ENCODE results near the gene CTBP2.

Gene CTBP2

DNA sequence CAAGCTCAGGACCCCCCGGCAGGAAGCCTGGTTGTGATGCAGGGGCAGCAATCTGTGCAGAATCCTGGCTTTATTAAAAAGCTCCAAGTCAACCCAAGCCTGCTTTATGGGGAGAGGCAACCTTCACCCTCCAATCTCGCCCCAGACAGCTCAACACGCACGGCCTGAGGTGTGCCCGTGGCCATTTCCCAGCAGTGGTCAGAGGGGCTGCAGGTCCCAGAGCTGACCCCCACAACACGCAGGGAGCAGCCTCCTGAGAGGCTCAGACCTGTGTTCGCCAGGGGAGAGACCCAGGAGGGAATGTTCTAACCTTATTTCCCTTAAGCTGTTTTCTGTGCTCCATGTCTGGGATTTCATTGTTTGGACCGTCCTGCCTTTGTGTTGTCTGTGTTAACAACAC lies 108.2 kb downstream of the CTBP2 start:
- Mint-ChIP-seq H3K27me3 (ENCODE audit: low read depth) (no peaks in the 10 kb centered on the region), H3K4me3 (no peak overlapping the region), H3K36me3 (ENCODE audit: low read depth) (peaks cover 15% of the 10 kb centered on the region), H3K27ac (peak overlapping the region; percentile 55 to 99 (median 76)), H3K4me1 (peaks cover 77% of the 10 kb centered on the region), H3K9me3 (no peaks in the 10 kb centered on the region)
- TF ChIP-seq, protein P1, sequence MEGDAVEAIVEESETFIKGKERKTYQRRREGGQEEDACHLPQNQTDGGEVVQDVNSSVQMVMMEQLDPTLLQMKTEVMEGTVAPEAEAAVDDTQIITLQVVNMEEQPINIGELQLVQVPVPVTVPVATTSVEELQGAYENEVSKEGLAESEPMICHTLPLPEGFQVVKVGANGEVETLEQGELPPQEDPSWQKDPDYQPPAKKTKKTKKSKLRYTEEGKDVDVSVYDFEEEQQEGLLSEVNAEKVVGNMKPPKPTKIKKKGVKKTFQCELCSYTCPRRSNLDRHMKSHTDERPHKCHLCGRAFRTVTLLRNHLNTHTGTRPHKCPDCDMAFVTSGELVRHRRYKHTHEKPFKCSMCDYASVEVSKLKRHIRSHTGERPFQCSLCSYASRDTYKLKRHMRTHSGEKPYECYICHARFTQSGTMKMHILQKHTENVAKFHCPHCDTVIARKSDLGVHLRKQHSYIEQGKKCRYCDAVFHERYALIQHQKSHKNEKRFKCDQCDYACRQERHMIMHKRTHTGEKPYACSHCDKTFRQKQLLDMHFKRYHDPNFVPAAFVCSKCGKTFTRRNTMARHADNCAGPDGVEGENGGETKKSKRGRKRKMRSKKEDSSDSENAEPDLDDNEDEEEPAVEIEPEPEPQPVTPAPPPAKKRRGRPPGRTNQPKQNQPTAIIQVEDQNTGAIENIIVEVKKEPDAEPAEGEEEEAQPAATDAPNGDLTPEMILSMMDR (IDR thresholded peaks at IDR 0.05; ENCODE audit: unreplicated experiment in 3 of 3) = no peak

DNA sequence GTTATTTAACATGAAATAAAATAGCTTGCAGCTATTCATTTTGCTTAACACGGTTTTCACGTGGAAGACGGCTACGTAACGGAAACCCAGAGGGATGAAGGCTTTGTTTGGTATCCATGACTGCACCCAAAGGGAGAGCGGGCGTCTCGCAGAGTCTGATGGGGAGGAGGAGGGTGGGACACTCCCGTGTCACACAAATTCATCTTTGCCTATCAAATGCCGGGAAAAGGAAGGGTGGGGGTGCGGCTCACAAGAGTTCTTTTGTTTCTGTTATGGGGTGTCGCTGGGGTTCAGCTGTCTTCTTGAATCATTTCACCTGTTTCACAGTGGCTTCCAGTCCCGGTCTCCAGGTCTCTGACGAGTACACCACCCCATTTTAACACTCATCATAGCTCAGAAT lies 110.0 kb downstream of the CTBP2 start:
- peaks cover 63% of the 10 kb centered on the region for H3K4me1 Mint-ChIP-seq
- H3K9me3 Mint-ChIP-seq = no peaks in the 10 kb centered on the region
- TF ChIP-seq, protein P1 (IDR thresholded peaks at IDR 0.05; ENCODE audit: unreplicated experiment in 3 of 3) = no peak
- H3K27ac Mint-ChIP-seq = peak overlapping the region; percentile 56 to 82 (median 60)
- no peaks in the 10 kb centered on the region for H3K27me3 Mint-ChIP-seq (ENCODE audit: low read depth)
- no peak overlapping the region for H3K4me3 Mint-ChIP-seq
- peaks cover 15% of the 10 kb centered on the region for H3K36me3 Mint-ChIP-seq (ENCODE audit: low read depth)

DNA sequence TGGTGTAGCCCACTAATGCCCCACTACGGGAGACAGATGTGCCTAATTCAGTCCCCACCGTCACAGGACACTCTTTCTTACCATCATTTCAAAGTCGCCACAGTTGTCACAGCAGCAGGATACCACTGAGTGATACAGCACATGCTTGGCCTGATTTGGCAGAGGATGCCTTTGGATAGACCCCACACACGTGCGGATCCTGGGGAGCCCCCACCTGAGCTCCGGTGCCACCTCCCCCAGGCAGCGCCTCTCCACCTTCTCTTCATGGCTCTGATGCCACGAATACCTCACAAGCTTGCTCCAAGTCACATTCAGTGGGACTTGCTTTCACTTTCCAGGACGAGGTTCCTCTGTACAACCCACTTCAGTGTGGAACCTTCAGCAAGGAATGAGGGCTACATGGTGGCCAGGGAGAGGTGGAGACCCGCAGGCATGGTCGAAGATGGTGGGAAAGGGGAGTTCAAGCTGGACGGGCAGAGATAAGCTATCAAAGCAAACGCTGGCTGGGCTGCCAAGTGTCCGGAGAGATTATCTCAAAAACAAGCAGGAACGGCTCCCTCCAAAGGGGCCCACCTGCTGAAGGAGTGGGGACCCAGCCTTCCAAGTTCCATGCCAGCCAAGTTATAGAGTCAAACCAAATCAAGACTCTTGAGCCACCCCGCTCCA lies 111.0 kb downstream of the CTBP2 start:
- Mint-ChIP-seq H3K27me3 (ENCODE audit: low read depth) (no peaks in the 10 kb centered on the region), H3K4me1 (peaks cover 61% of the 10 kb centered on the region), H3K9me3 (no peaks in the 10 kb centered on the region), H3K4me3 (no peak overlapping the region), H3K36me3 (ENCODE audit: low read depth) (peaks cover 19% of the 10 kb centered on the region), H3K27ac (peak overlapping the region; percentile 58 to 80 (median 60))
- TF ChIP-seq, protein P1 (IDR thresholded peaks at IDR 0.05; ENCODE audit: unreplicated experiment in 3 of 3) = no peak

DNA sequence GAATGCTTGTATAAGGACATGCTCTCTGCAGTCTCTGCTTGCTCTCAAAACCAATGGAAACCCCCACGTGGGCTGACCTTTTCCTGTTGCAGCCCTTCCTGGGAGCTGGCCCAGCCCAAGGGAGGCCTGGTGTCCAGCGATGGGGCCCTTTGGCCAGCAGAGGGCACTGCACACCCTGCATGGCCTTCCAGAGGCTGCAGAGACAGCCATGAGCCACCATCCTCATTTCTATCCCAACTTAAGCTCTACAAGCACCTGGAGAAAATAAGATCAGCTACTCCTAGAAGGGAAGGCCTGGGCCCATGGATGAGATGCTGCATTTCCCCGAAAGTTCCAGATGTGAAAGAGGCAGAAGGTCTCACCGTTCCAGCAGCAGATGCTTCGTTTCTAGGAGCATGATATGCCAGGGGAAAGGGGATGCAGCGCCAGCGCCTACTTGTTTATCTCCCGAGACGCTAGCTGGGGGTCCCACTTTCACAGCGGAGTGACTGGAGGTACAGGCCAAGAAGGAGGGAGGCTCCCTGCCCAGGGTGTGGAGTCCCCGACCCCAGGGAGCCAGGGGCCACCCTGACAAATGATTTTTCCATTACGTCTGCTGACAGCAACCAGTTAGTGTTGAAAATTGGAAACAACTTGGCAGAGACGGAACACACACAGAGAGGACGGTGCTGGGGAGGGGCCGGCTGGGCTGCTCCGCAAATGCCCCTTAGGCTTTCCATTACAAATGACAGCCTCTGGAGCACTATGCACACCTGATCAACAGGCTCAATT lies 112.1 kb downstream of the CTBP2 start:
- Mint-ChIP-seq H3K36me3 (ENCODE audit: low read depth) (peaks cover 18% of the 10 kb centered on the region), H3K4me3 (no peak overlapping the region), H3K4me1 (peaks cover 65% of the 10 kb centered on the region), H3K9me3 (no peaks in the 10 kb centered on the region), H3K27ac (peak overlapping the region; percentile 58 to 80 (median 60)), H3K27me3 (ENCODE audit: low read depth) (no peaks in the 10 kb centered on the region)
- TF ChIP-seq, protein P1 (IDR thresholded peaks at IDR 0.05; ENCODE audit: unreplicated experiment in 3 of 3) = peak; percentile 97 to 99 (median 97)

DNA sequence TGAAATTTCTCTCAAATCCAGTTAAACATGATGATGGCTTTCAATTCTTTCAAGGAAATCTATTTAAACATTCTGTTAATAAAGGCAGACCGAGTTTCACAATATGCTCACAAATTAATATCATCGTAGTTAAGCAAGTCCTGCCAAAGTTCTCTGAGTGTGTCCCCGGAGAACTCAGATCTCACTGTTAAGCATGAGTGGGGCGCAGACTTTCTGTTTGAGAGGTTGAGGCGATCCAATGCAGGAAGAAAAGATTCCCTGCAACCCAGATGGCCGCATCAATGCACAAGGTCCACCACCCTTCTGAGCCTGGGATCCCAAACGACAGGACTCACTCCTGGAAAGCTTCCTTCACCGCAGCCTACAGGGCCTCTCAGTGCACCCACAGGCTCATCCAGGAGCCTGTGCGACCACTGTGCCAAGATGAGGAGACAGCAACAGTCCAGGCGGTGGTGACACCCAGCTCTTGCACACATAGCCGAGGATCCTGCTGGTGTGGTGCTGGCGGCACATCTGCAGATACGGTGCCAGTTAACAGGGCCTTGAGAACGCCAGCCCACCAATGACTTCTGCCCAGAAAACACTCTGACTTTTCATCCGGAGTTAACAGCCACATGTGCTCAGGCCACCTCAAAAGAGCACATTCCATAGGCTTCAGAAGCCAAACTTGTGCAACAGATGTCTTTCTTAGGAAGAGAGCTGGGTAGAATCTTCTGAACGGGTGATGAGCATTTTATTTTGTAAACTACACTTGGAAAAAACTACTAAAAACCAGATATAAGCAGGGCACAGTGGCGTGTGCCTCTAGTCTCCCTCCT lies 116.3 kb downstream of the CTBP2 start:
- H3K4me3 Mint-ChIP-seq = no peak overlapping the region
- peaks cover 65% of the 10 kb centered on the region for H3K4me1 Mint-ChIP-seq
- no peaks in the 10 kb centered on the region for H3K27me3 Mint-ChIP-seq (ENCODE audit: low read depth)
- H3K36me3 Mint-ChIP-seq (ENCODE audit: low read depth) = peaks cover 20% of the 10 kb centered on the region
- H3K9me3 Mint-ChIP-seq = no peaks in the 10 kb centered on the region
- H3K27ac Mint-ChIP-seq = peak overlapping the region; percentile 11 to 91 (median 54)
- TF ChIP-seq, protein P1 (IDR thresholded peaks at IDR 0.05; ENCODE audit: unreplicated experiment in 3 of 3) = no peak
